H9 (cell line): Measurements from ENCODE around the gene TUBB2B. TPM values are rescaled to one million over a fixed set of nuclear protein-coding genes. Genes with fewer than 3 reads are reported as not detected.

Source experiments
- DNase-seq: peaks from one replicate; pipeline ENCODE4 v3.0.0-alpha.2; 2017
- H2AFZ ChIP-seq: one replicate; pipeline ENCODE4 v1.6.1; 2013; ENCODE audit warnings: mild to moderate bottlenecking, low read length, control low read depth, moderate library complexity
- H2AK5ac ChIP-seq: 2 replicates; pipeline ENCODE4 v1.6.1; 2013; ENCODE audit warnings: low read length, control low read depth, mixed read lengths; ENCODE audit not compliant: insufficient read length
- H2BK120ac ChIP-seq: one replicate; pipeline ENCODE4 v1.6.1; 2013; ENCODE audit warnings: low read depth, mild to moderate bottlenecking, low read length, control low read depth, inconsistent platforms; ENCODE audit not compliant: poor library complexity, severe bottlenecking
- H2BK12ac ChIP-seq: 2 replicates; pipeline ENCODE4 v1.6.1; 2013; ENCODE audit warnings: low read length, control low read depth, mixed read lengths, low read depth; ENCODE audit not compliant: insufficient read length
- H2BK15ac ChIP-seq: 2 replicates; pipeline ENCODE4 v1.6.1; 2013; ENCODE audit warnings: low read depth, low read length, control low read depth
- H2BK20ac ChIP-seq: one replicate; pipeline ENCODE4 v1.6.1; 2013; ENCODE audit warnings: low read depth, mild to moderate bottlenecking, low read length, control low read depth, inconsistent platforms; ENCODE audit not compliant: poor library complexity, severe bottlenecking
- H2BK5ac ChIP-seq: 2 replicates; pipeline ENCODE4 v1.6.1; 2013; ENCODE audit warnings: low read length, control low read depth, mixed read lengths; ENCODE audit not compliant: insufficient read length
- H3K14ac ChIP-seq: 2 replicates; pipeline ENCODE4 v1.6.1; 2013; ENCODE audit warnings: low read length, control low read depth; ENCODE audit not compliant: insufficient read depth
- H3K18ac ChIP-seq: 2 replicates; pipeline ENCODE4 v1.6.1; 2013; ENCODE audit warnings: low read depth, mild to moderate bottlenecking, mixed read lengths, low read length, control low read depth; ENCODE audit not compliant: insufficient read length
- H3K23ac ChIP-seq: 2 replicates; pipeline ENCODE4 v1.6.1; 2013; ENCODE audit warnings: low read length, control low read depth, mixed read lengths, low read depth; ENCODE audit not compliant: insufficient read length
- H3K23me2 ChIP-seq: 2 replicates; pipeline ENCODE4 v1.6.1; 2013; ENCODE audit warnings: low read depth, mild to moderate bottlenecking, mixed read lengths, low read length, control low read depth; ENCODE audit not compliant: insufficient read length, poor library complexity, severe bottlenecking
- H3K27ac ChIP-seq: 2 replicates; pipeline ENCODE4 v1.5.1; 2013; ENCODE audit warnings: low read length, control low read depth, mixed read lengths, low read depth; ENCODE audit not compliant: insufficient read length
- H3K27me3 ChIP-seq: 2 replicates; pipeline ENCODE4 v1.6.1; 2013; ENCODE audit warnings: low read length, control low read depth, inconsistent platforms; ENCODE audit not compliant: insufficient read depth
- H3K4ac ChIP-seq: 2 replicates; pipeline ENCODE4 v1.6.1; 2013; ENCODE audit warnings: low read depth, mild to moderate bottlenecking, control low read depth, inconsistent platforms, low read length, moderate library complexity
- H3K4me1 ChIP-seq: 2 replicates; pipeline ENCODE4 v1.6.1; 2013; ENCODE audit warnings: low read length, control low read depth, inconsistent platforms; ENCODE audit not compliant: insufficient read depth
- H3K4me2 ChIP-seq: 2 replicates; pipeline ENCODE4 v1.6.1; 2013; ENCODE audit warnings: low read length, control low read depth, mixed read lengths; ENCODE audit not compliant: insufficient read length, insufficient read depth
- H3K56ac ChIP-seq: 2 replicates; pipeline ENCODE4 v1.6.1; 2013; ENCODE audit warnings: low read depth, mild to moderate bottlenecking, mixed read lengths, low read length, control low read depth; ENCODE audit not compliant: insufficient read length
- H3K79me1 ChIP-seq: 2 replicates; pipeline ENCODE4 v1.6.1; 2013; ENCODE audit warnings: low read depth, mild to moderate bottlenecking, moderate library complexity, low read length, control low read depth, inconsistent platforms; ENCODE audit not compliant: insufficient read depth, poor library complexity, severe bottlenecking
- H3K79me2 ChIP-seq: 2 replicates; pipeline ENCODE4 v1.6.1; 2013; ENCODE audit warnings: low read length, control low read depth, inconsistent platforms; ENCODE audit not compliant: insufficient read depth
- H3K9ac ChIP-seq: 2 replicates; pipeline ENCODE4 v1.6.1; 2013; ENCODE audit warnings: low read length, control low read depth, mixed read lengths; ENCODE audit not compliant: insufficient read length; ENCODE audit errors: extremely low read depth
- H3K9me3 ChIP-seq: one replicate; pipeline ENCODE4 v1.6.1; 2013; ENCODE audit warnings: low read depth, low read length, inconsistent platforms; ENCODE audit not compliant: control insufficient read depth
- H3T11ph ChIP-seq: one replicate; pipeline ENCODE4 v1.6.1; 2013; ENCODE audit warnings: mild to moderate bottlenecking, low read length, control low read depth, inconsistent platforms
- H4K20me1 ChIP-seq: one replicate; pipeline ENCODE4 v1.6.1; 2013; ENCODE audit not compliant: control insufficient read depth, insufficient read length, insufficient read depth
- H4K5ac ChIP-seq: 2 replicates; pipeline ENCODE4 v1.6.1; 2013; ENCODE audit warnings: low read depth, mild to moderate bottlenecking, mixed read lengths, low read length, control low read depth; ENCODE audit not compliant: insufficient read length
- H4K8ac ChIP-seq: replicated peaks from 2 replicates; pipeline ENCODE4 v1.6.1; 2013; ENCODE audit warnings: low read length, control low read depth, mixed read lengths, low read depth; ENCODE audit not compliant: insufficient read length
- H4K91ac ChIP-seq: 2 replicates; pipeline ENCODE4 v1.6.1; 2013; ENCODE audit warnings: low read depth, mild to moderate bottlenecking, moderate library complexity, mixed read lengths, low read length, control low read depth; ENCODE audit not compliant: insufficient read length
- H3K27ac Mint-ChIP-seq, 3 experiments: 2 replicates in 2 of 3; 3 replicates in 1 of 3; pipeline ENCODE4 v1.8.0; 2020 to 2021; ENCODE audit warnings: mixed read lengths in 3 of 3, mild to moderate bottlenecking in 1 of 3, moderate library complexity in 1 of 3
- H3K27me3 Mint-ChIP-seq: 2 replicates; pipeline ENCODE4 v1.8.0; 2021; ENCODE audit warnings: low read depth, mild to moderate bottlenecking, moderate library complexity, mixed read lengths
- H3K36me3 Mint-ChIP-seq, 3 experiments: 2 replicates in 2 of 3; 3 replicates in 1 of 3; pipeline ENCODE4 v1.8.0; 2020 to 2021; ENCODE audit warnings: low read depth in 3 of 3, mixed read lengths in 3 of 3; ENCODE audit not compliant: insufficient read depth in 1 of 3
- H3K4me1 Mint-ChIP-seq, 2 experiments: 2 replicates each; pipeline ENCODE4 v1.8.0; 2020; ENCODE audit warnings: mixed read lengths in 2 of 2
- H3K4me3 Mint-ChIP-seq, 2 experiments: 2 replicates in 1 of 2; 3 replicates in 1 of 2; pipeline ENCODE4 v1.8.0; 2020 to 2021; ENCODE audit warnings: mild to moderate bottlenecking in 2 of 2, mixed read lengths in 2 of 2, moderate library complexity in 1 of 2
- H3K9me3 Mint-ChIP-seq, 2 experiments: 2 replicates in 1 of 2; 3 replicates in 1 of 2; pipeline ENCODE4 v1.8.0; 2020; ENCODE audit warnings: mild to moderate bottlenecking in 2 of 2, mixed read lengths in 2 of 2, moderate library complexity in 1 of 2
- WGBS: extraction: QIAGEN DNeasy Blood & Tissue Kit; methylation state at CpG from one replicate; pipeline ENCODE4 v1.1.7; 2013; ENCODE audit warnings: missing lambda C conversion rate, low lambda C conversion rate, mixed read lengths; ENCODE audit not compliant: insufficient read length; ENCODE audit errors: extremely low coverage; 5-methylcytosine and 5-hydroxymethylcytosine counted together
- total RNA-seq: library from RNA; stranded (reverse); gene quantifications from 2 replicates; pipeline ENCODE4 v1.2.1, GENCODE V29; 2021
- TF ChIP-seq, protein P1 (sequence below): fragments of 200-600 bp; sonication (generic); conservative IDR thresholded peaks from 3 replicates; pipeline ENCODE4 v1.8.0; 2021; ENCODE audit warnings: antibody characterized with exemption, mild to moderate bottlenecking

The TUBB2B gene
- total RNA-seq, 1 experiment from 2014 or later: 320 TPM

DNA sequence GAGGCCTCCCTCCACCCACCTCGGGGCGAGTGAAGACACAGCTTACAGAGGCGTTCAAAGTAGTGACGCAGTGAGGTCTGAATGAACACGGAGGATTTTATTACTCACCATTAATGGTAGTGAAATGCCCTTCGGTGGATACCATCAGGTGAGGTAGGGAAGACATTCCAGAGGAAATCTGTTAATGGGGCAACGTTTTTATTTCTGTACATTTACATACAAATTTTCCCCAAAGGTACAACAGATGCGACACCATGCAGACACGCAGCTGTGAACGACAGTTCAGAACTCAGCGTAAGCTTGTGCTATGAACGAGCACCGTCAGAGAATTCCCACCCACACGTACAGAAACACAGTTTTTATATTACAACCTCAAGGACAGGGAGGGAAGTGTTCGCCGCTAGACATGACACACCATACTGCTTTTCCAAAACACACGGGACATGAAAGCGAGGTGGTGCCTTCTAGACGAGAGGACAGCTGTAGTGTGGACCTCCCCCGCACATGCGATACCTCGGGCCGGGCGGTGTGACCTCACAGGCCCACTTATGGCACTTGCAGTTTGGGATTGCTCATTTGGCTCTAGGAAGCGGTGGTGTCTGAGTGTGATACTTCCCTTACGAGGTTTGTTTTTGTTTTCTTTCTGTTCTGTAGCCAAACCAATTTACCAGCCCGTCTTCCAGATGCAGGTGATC is 42.0 kb upstream of the TUBB2B start:
- no peaks in the 10 kb centered on the region for H3K27me3 Mint-ChIP-seq

More for the DNA sequence above, 42.0 kb upstream of the TUBB2B start:
- Histone ChIP-seq H3K4ac (no peak overlapping the region), H2BK20ac (no peak overlapping the region), H4K91ac (no peak overlapping the region), H3K4me2 (no peak overlapping the region), H3K27me3 (no peaks in the 10 kb centered on the region), H2AFZ (no peak overlapping the region), H3K23me2 (no peaks in the 10 kb centered on the region), H2BK15ac (no peak overlapping the region), H3K9ac (no peak overlapping the region), H3K18ac (no peak overlapping the region), H3K23ac (no peak overlapping the region), H3K14ac (no peak overlapping the region), H2AK5ac (no peak overlapping the region), H3T11ph (no peak overlapping the region), H3K56ac (no peak overlapping the region), H2BK12ac (no peak overlapping the region), H3K27ac (no peak overlapping the region), H3K79me2 (peaks cover 2% of the 10 kb centered on the region; the same call in 1 of the 2 replicates), H2BK120ac (no peak overlapping the region), H3K79me1 (no peaks in the 10 kb centered on the region), H4K5ac (no peak overlapping the region), H3K4me1 (no peaks in the 10 kb centered on the region), H4K20me1 (no peaks in the 10 kb centered on the region), H2BK5ac (no peak overlapping the region), H4K8ac (no peak overlapping the region), H3K9me3 (no peaks in the 10 kb centered on the region)
- Mint-ChIP-seq H3K36me3 (peaks cover 44 to 75% (median 72%) of the 10 kb centered on the region in 3 experiments), H3K9me3 (no peaks in the 10 kb centered on the region), H3K27ac (peak overlapping the region in 2 of 3 experiments; percentile 41 to 52; a peak in 3 of 7 replicates), H3K4me1 (peaks cover 6 to 8% of the 10 kb centered on the region in 2 experiments; a peak in 2 of 4 replicates), H3K4me3 (no peak overlapping the region)
- TF ChIP-seq, protein P1, sequence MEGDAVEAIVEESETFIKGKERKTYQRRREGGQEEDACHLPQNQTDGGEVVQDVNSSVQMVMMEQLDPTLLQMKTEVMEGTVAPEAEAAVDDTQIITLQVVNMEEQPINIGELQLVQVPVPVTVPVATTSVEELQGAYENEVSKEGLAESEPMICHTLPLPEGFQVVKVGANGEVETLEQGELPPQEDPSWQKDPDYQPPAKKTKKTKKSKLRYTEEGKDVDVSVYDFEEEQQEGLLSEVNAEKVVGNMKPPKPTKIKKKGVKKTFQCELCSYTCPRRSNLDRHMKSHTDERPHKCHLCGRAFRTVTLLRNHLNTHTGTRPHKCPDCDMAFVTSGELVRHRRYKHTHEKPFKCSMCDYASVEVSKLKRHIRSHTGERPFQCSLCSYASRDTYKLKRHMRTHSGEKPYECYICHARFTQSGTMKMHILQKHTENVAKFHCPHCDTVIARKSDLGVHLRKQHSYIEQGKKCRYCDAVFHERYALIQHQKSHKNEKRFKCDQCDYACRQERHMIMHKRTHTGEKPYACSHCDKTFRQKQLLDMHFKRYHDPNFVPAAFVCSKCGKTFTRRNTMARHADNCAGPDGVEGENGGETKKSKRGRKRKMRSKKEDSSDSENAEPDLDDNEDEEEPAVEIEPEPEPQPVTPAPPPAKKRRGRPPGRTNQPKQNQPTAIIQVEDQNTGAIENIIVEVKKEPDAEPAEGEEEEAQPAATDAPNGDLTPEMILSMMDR: no peak
- WGBS: no CpG with 5 or more reads among the region's 27 CpGs
- no peak for DNase-seq
